Spinal cord (tissue), 10 donors: ENCODE measurements around the gene PCNA. TPM values are rescaled to one million over a fixed set of nuclear protein-coding genes. Genes with fewer than 3 reads are reported as not detected.

Experiments
- DNase-seq, 6 donors: peaks; one replicate each; pipeline versions ENCODE4 v3.0.0 to v3.0.0-alpha.2; 2013 to 2015; ENCODE audit warnings: low spot score in 6 of 6, low read depth in 4 of 6
- H3K27ac ChIP-seq: one replicate; pipeline ENCODE4 v1.5.1; 2013; ENCODE audit warnings: low read depth, low read length, control low read depth
- H3K27me3 ChIP-seq: one replicate; pipeline ENCODE4 v1.6.1; 2013; ENCODE audit warnings: low read length; ENCODE audit not compliant: control insufficient read depth, insufficient read depth
- H3K36me3 ChIP-seq: one replicate; pipeline ENCODE4 v1.6.1; 2013; ENCODE audit warnings: low read length; ENCODE audit not compliant: control insufficient read depth, insufficient read depth
- H3K4me1 ChIP-seq: one replicate; pipeline ENCODE4 v1.6.1; 2013; ENCODE audit warnings: low read length; ENCODE audit not compliant: control insufficient read depth, insufficient read depth
- H3K4me3 ChIP-seq: one replicate; pipeline ENCODE4 v1.5.1; 2013; ENCODE audit warnings: low read depth, low read length, control low read depth
- H3K9me3 ChIP-seq: one replicate; pipeline ENCODE4 v1.6.1; 2013; ENCODE audit warnings: low read length; ENCODE audit not compliant: control insufficient read depth, insufficient read depth
- WGBS: methylation state at CpG from one replicate; pipeline ENCODE4 v1.1.5; 2013; ENCODE audit warnings: missing lambda C conversion rate; ENCODE audit not compliant: insufficient coverage; 5-methylcytosine and 5-hydroxymethylcytosine counted together
- polyA plus RNA-seq, 2 donors: library from polyadenylated mRNA; unstranded; fragments of 120-200 nt; gene quantifications; one replicate each; pipeline ENCODE4 v1.2.1, GENCODE V29; 2013; ENCODE audit not compliant: insufficient read length in 2 of 2
- small RNA-seq: library from RNA; depleted of rRNA; stranded (forward); fragments of <200 nt; gene quantifications from one replicate; pipeline ENCODE3, GENCODE V24; 2014; ENCODE audit warnings: low replicate concordance
- total RNA-seq, 2 donors: library from RNA; depleted of rRNA in 1 of 2; stranded (reverse); fragments of 120-200 nt in 1 of 2; fragments of >200 nt in 1 of 2; gene quantifications; one replicate each; pipeline versions ENCODE4 v1.2.3 to v1.2.4, GENCODE V29; 2013 to 2014
- donor health status: healthy.

Gene PCNA
- total and polyA plus RNA-seq, 4 donors = 60.4 to 102 (median 85.0) TPM

DNA sequence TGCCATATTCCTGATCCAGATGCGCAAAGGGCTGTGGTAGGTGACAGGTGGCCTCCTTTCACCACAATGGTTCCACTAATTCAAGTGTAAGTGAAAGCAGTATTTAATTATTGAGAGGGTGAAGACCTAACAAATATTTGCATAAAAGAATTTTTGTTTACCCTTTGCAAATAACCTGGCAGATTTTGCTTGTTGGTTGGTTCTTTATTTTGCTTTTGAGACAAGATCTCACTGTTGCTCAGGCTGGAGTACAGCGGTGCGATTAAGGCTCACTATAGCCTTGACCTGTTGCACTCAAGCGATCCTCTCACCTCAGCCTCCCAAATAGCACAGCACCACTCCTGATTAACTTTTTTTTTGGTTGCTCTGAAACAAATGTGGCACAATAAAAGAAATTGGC, 49.2 kb downstream of the PCNA start:
- no peaks in the 10 kb centered on the region for H3K9me3 ChIP-seq
- 92% methylated on average over 2 of the region's 4 CpGs for WGBS
- peaks cover 5% of the 10 kb centered on the region for H3K36me3 ChIP-seq
- peaks cover 5% of the 10 kb centered on the region for H3K4me1 ChIP-seq
- H3K27me3 ChIP-seq = no peaks in the 10 kb centered on the region
- H3K4me3 ChIP-seq = no peak overlapping the region
- DNase-seq = no peak
- no peak overlapping the region for H3K27ac ChIP-seq

- Histone ChIP-seq H3K9me3 (no peaks in the 10 kb centered on the region), H3K36me3 (peaks cover 8% of the 10 kb centered on the region), H3K27ac (no peak overlapping the region), H3K27me3 (no peaks in the 10 kb centered on the region), H3K4me1 (peaks cover 5% of the 10 kb centered on the region), H3K4me3 (no peak overlapping the region)
- no peak for DNase-seq
- WGBS = 94% methylated on average over 6 of the region's 7 CpGs
These were observed 49.7 kb downstream of the PCNA start for GRCh38 chr20:5070081-5070480.

- Histone ChIP-seq H3K27ac (no peak overlapping the region), H3K27me3 (no peaks in the 10 kb centered on the region), H3K9me3 (no peaks in the 10 kb centered on the region), H3K36me3 (peaks cover 8% of the 10 kb centered on the region), H3K4me1 (peaks cover 5% of the 10 kb centered on the region), H3K4me3 (no peak overlapping the region)
- WGBS = 100% methylated on average over 3 of the region's 8 CpGs
- no peak for DNase-seq
These were observed 50.5 kb downstream of the PCNA start for GRCh38 chr20:5069141-5069806.

DNA sequence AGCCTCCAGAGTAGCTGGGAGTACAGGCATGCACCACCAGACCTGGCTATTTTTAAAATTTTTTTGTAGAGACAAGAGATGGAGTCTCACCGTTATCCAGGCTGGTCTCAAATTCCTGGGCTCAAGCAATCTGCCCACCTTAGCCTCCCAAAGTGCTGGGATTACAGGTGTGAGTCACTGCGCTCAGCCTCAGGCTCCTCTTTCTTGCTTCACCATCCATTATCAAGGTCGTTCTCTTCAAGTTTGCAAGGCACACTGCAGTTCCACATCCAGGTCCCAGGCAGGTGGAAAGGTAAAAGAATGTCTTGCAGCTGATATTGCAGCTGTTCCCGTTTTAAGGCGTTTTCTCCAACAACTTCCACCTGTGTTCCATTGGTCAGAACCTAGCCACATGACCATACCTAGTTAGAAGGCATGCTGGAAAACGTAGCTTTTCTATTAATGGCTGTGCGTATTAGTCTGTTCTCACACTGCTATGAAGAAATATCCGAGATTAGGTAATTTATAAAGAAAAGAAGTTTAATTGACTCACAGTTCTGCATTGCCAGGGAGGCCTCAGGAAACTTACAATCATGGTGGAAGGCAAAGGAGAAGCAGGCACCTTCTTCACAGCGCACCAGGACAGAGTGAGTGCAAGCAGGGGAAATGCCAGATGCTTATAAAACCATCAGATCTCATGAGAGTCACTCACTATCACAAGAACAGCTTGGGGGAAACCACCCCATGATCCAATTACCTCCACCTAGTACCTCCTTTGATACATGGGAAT, 51.7 kb downstream of the PCNA start:
- H3K27me3 ChIP-seq = no peaks in the 10 kb centered on the region
- no peak overlapping the region for H3K27ac ChIP-seq
- peaks cover under 1% of the 10 kb centered on the region for H3K4me1 ChIP-seq
- no peak for DNase-seq
- H3K4me3 ChIP-seq = no peak overlapping the region
- H3K36me3 ChIP-seq = peaks cover 8% of the 10 kb centered on the region
- 91% methylated on average over 4 of the region's 9 CpGs for WGBS
- no peaks in the 10 kb centered on the region for H3K9me3 ChIP-seq

- DNase-seq = no peak
- Histone ChIP-seq H3K9me3 (no peaks in the 10 kb centered on the region), H3K36me3 (peaks cover 8% of the 10 kb centered on the region), H3K27ac (no peak overlapping the region), H3K27me3 (no peaks in the 10 kb centered on the region), H3K4me1 (no peaks in the 10 kb centered on the region), H3K4me3 (no peak overlapping the region)
- WGBS = 95% methylated on average over 10 of the region's 10 CpGs
These were observed 53.8 kb downstream of the PCNA start for GRCh38 chr20:5065879-5066383.

GRCh38 chr20:5065166-5065878, 54.4 kb downstream of the PCNA start:
- 91% methylated on average over 6 of the region's 7 CpGs for WGBS
- no peak overlapping the region for H3K4me3 ChIP-seq
- peaks cover 8% of the 10 kb centered on the region for H3K36me3 ChIP-seq
- no peaks in the 10 kb centered on the region for H3K27me3 ChIP-seq
- no peak for DNase-seq
- no peaks in the 10 kb centered on the region for H3K4me1 ChIP-seq
- no peaks in the 10 kb centered on the region for H3K9me3 ChIP-seq
- H3K27ac ChIP-seq = no peak overlapping the region

Small RNAs within 50 kb of the gene (small RNA-seq; reads per million reads assigned to genes)
- gene RF00019 = not detected
- not detected for gene RF00568
- not detected for gene RNA5SP474

Other genes with a start within 250 kb of the PCNA start
- 10 to 100 TPM; 54.6 to 67.8 TPM for gene SLC23A2, start 118.4 kb downstream of the PCNA start, total RNA-seq
- gene SLC23A2, start 118.4 kb downstream of the PCNA start, polyA plus RNA-seq = 10 to 100 TPM; 57.3 to 61.5 TPM
- 100 to 1,000 TPM; 115 to 137 TPM for gene TMEM230, start 6.9 kb downstream of the PCNA start, total RNA-seq
- 100 to 1,000 TPM; 107 to 119 TPM for gene TMEM230, start 6.9 kb downstream of the PCNA start, polyA plus RNA-seq
- gene CDS2, start 7.0 kb upstream of the PCNA start, total RNA-seq = 100 to 1,000 TPM in 1 of 2 donors, 10 to 100 TPM in 1; 38.9 to 103 TPM
- 10 to 100 TPM; 40.5 to 51.5 TPM for gene CDS2, start 7.0 kb upstream of the PCNA start, polyA plus RNA-seq
- gene PROKR2, start 197.0 kb upstream of the PCNA start, total RNA-seq = 1 to 10 TPM in 1 of 2 donors, under 1 TPM in 1; 0.66 to 3.2 TPM
- gene PROKR2, start 197.0 kb upstream of the PCNA start, polyA plus RNA-seq = 1 to 10 TPM; 2.2 to 2.3 TPM